ENCODE measurements around the gene C17orf78. TPM values are rescaled to one million over a fixed set of nuclear protein-coding genes. Genes with fewer than 3 reads are reported as not detected.
"Not testable (repeated sequence)": the region's sequence is repeated elsewhere in the genome, so short reads cannot be mapped to it uniquely, and the experiment has no call there.

Gene C17orf78
- total RNA-seq, result not detected

- ATAC-seq (no peak), DNase-seq (no peak)
- no peaks in the 10 kb centered on the region for H3K27me3 Mint-ChIP-seq (ENCODE audit: low read depth)
- no peaks in the 10 kb centered on the region for H3K9me3 Mint-ChIP-seq
- H3K4me1 Mint-ChIP-seq (ENCODE audit: low read depth), result no peaks in the 10 kb centered on the region
- H3K4me3 Mint-ChIP-seq, result no peak within 1 kb of the TSS
- no peaks in the 10 kb centered on the region for H3K36me3 Mint-ChIP-seq (ENCODE audit: insufficient read depth)
Observed at GRCh38 chr17:37375706-37376105, at the start of gene C17orf78. Gene C17orf78, plus strand, starts transcription at chr17:37375985. Its CDS starts 108 bp downstream, at chr17:37376093.

GRCh38 chr17:37327341-37328090 is 48.3 kb upstream of the C17orf78 start:
- H3K9me3 Mint-ChIP-seq, result no peaks in the 10 kb centered on the region
- H3K27me3 Mint-ChIP-seq (ENCODE audit: low read depth), result no peaks in the 10 kb centered on the region
- no peak overlapping the region for H3K4me3 Mint-ChIP-seq
- DNase-seq (no peak), ATAC-seq (no peak)
- H3K36me3 Mint-ChIP-seq (ENCODE audit: insufficient read depth), result peaks cover 19% of the 10 kb centered on the region
- no peaks in the 10 kb centered on the region for H3K4me1 Mint-ChIP-seq (ENCODE audit: low read depth)

DNA sequence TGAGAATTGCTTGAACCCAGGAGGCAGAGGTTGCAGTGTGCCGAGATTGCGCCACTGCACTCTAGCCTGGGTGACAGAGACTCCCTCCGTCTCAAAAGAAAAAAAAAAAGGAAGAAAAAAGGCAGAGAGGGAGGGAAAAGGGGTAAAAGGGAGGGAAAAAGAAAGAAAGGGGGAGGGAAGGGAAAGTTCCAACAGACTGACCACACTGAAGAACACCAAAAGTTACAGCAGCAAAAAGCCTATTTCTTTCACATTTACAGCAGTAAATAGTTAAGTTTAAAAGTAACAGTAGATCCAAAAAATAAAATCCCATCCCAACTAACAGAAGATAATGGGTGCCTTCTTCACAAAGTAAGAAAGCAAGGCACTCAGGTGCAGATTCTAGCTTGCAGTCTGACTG is 36.9 kb upstream of the C17orf78 start:
- H3K9me3 Mint-ChIP-seq, result no peaks in the 10 kb centered on the region
- peaks cover 14% of the 10 kb centered on the region for H3K36me3 Mint-ChIP-seq (ENCODE audit: insufficient read depth)
- ATAC-seq, result no peak
- DNase-seq, result no peak
- H3K4me3 Mint-ChIP-seq, result no peak overlapping the region
- no peaks in the 10 kb centered on the region for H3K4me1 Mint-ChIP-seq (ENCODE audit: low read depth)
- no peaks in the 10 kb centered on the region for H3K27me3 Mint-ChIP-seq (ENCODE audit: low read depth)

DNA sequence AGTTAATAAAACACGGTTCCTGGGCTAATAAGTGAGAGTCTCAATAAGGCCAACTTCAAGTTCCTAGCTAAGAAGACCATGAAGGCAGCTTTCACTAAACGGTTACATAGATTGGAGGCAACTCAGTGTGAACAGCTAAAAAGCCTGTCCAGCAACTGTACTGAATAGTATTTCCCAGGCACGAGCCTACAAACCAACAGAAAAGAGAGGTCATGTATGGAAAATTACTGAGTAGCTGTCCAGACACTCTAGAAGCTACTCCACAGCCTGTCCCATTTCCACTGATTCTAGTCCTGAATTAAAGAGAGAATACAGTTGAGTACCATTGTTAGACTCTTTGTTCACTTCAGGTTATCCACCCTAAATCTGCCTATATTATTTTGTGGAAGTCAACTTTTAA is 36.5 kb upstream of the C17orf78 start:
- Mint-ChIP-seq H3K4me3 (no peak overlapping the region), H3K27me3 (ENCODE audit: low read depth) (no peaks in the 10 kb centered on the region), H3K4me1 (ENCODE audit: low read depth) (no peaks in the 10 kb centered on the region), H3K9me3 (no peaks in the 10 kb centered on the region), H3K36me3 (ENCODE audit: insufficient read depth) (peaks cover 14% of the 10 kb centered on the region)
- DNase-seq (no peak), ATAC-seq (no peak)

- H3K4me1 Mint-ChIP-seq (ENCODE audit: low read depth), result no peaks in the 10 kb centered on the region
- no peaks in the 10 kb centered on the region for H3K27me3 Mint-ChIP-seq (ENCODE audit: low read depth)
- DNase-seq, result no peak
- H3K4me3 Mint-ChIP-seq, result no peak overlapping the region
- peaks cover 14% of the 10 kb centered on the region for H3K36me3 Mint-ChIP-seq (ENCODE audit: insufficient read depth)
- no peaks in the 10 kb centered on the region for H3K9me3 Mint-ChIP-seq
- no peak for ATAC-seq
Observed at GRCh38 chr17:37340804-37341203, 35.0 kb upstream of the C17orf78 start.

- Mint-ChIP-seq H3K9me3 (no peaks in the 10 kb centered on the region), H3K27me3 (ENCODE audit: low read depth) (no peaks in the 10 kb centered on the region), H3K36me3 (ENCODE audit: insufficient read depth) (peaks cover 19% of the 10 kb centered on the region), H3K4me3 (no peak overlapping the region), H3K4me1 (ENCODE audit: low read depth) (no peaks in the 10 kb centered on the region)
- no peak for DNase-seq
- ATAC-seq, result no peak
Observed at GRCh38 chr17:37342589-37342988, 33.2 kb upstream of the C17orf78 start.

DNA sequence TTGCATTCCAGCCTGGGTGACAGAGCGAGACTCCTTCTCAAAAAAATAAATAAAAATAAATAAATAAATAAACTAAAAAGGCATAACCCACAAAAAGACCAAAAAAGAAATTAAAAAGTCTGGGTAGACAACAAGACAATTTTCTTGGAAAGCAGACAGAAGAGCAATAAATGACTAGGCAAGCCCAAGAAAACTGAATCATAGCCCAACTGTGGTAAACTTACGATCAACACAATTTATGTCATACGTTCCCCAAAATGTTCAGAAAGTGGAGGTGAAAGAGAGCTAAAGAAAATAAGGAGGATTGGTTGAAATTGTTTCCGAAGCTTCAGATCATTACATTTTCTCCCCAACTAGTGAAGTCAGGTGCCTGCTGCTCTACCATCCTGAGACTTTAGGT is 31.3 kb upstream of the C17orf78 start:
- Mint-ChIP-seq H3K9me3 (no peaks in the 10 kb centered on the region), H3K27me3 (ENCODE audit: low read depth) (no peaks in the 10 kb centered on the region), H3K4me1 (ENCODE audit: low read depth) (no peaks in the 10 kb centered on the region), H3K4me3 (no peak overlapping the region), H3K36me3 (ENCODE audit: insufficient read depth) (peaks cover 12% of the 10 kb centered on the region)
- no peak for DNase-seq
- ATAC-seq, result no peak

DNA sequence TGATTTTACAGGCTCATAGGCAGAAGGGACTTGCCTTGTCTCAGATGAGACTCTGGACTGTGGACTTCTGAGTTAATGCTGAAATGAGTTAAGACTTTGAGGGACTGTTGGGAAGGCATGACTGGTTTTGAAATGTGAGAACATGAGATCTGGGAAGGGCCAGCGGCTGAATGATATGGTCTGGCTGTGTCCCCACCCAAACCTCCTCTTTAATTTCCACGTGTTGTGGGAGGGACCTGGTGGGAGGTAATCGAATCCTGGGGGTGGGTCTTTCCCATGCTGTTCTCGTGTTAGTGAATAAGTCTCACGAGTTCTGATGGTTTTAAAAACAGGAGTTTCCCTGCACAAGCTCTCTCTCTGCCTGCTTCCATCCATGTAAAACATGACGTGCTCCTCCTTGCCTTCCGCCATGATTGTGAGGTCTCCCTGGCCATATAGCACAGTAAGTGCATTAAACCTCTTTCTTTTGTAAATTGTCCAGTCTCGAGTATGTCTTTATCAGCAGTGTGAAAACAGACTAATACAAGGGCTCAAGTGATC is 28.9 kb upstream of the C17orf78 start:
- not testable (repeated sequence) for DNase-seq; H3K9me3 Mint-ChIP-seq; H3K4me1 Mint-ChIP-seq (ENCODE audit: low read depth); H3K27me3 Mint-ChIP-seq (ENCODE audit: low read depth); ATAC-seq; H3K4me3 Mint-ChIP-seq
- peaks cover 11% of the 10 kb centered on the region for H3K36me3 Mint-ChIP-seq (ENCODE audit: insufficient read depth)

- H3K27me3 Mint-ChIP-seq (ENCODE audit: low read depth), result not testable (repeated sequence)
- H3K4me1 Mint-ChIP-seq (ENCODE audit: low read depth), result peaks cover 18% of the 10 kb centered on the region
Observed at GRCh38 chr17:37356796-37357569, 18.8 kb upstream of the C17orf78 start.

GRCh38 chr17:37358098-37358829 is 17.5 kb upstream of the C17orf78 start:
- peak; percentile 10 for DNase-seq
- Mint-ChIP-seq H3K36me3 (ENCODE audit: insufficient read depth) (no peaks in the 10 kb centered on the region), H3K9me3 (no peaks in the 10 kb centered on the region), H3K4me1 (ENCODE audit: low read depth) (peaks cover 18% of the 10 kb centered on the region), H3K4me3 (peak overlapping the region; percentile 93), H3K27me3 (ENCODE audit: low read depth) (no peaks in the 10 kb centered on the region)
- ATAC-seq, result peak; percentile 32 to 34

More at GRCh38 chr17:37356796-37357569, 18.8 kb upstream of the C17orf78 start:
- not testable (repeated sequence) for DNase-seq; H3K36me3 Mint-ChIP-seq (ENCODE audit: insufficient read depth); H3K9me3 Mint-ChIP-seq; ATAC-seq
- peak overlapping the region; percentile 93 for H3K4me3 Mint-ChIP-seq

DNA sequence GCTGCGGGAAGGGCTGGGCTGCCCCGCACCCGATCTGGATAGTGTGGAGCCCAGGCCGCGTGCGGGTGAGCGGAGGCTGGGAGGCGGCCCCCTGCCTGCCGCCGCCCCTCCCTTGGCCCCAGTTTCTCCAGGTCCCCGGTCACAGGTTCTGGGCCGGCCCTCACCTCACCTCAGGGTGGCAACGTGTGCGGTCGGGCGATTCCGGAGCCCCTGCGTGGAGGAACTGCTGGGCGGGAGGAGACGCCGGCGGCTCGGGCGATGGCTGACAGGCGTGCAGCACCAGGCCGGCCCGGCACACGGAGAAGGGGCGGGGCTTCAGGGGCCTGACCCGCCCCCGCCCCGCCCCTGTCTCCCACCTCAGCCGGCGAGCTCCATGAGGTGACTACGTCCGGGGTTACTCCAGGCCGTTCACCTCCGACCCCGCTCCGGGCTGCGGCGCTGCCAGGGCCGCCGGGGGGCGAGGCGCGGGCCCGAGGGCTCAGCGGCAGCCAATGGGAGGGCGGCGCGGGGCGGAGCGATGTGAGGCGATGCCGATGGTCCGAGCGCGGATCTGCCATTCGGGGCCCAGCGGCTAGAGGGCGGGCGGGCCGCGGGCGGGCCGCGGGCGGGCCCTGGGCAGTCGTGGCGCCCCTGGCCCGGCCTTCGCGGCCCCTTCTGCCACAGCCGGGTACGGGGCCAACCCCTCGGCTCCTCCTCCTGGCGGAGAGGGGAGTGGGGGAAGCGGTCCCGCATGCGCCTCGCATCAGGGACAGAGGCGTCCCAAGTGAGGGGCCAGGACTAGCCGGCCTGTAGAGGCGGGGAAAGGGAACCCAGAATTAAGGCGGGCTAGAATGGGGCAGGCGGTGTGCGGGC is 16.7 kb upstream of the C17orf78 start:
- ATAC-seq (peak; percentile 95 to 97), DNase-seq (peak; percentile 85)
- peak overlapping the region; percentile 93 for H3K4me3 Mint-ChIP-seq
- H3K9me3 Mint-ChIP-seq, result no peaks in the 10 kb centered on the region
- peaks cover 18% of the 10 kb centered on the region for H3K4me1 Mint-ChIP-seq (ENCODE audit: low read depth)
- H3K27me3 Mint-ChIP-seq (ENCODE audit: low read depth), result no peaks in the 10 kb centered on the region
- H3K36me3 Mint-ChIP-seq (ENCODE audit: insufficient read depth), result no peaks in the 10 kb centered on the region

DNA sequence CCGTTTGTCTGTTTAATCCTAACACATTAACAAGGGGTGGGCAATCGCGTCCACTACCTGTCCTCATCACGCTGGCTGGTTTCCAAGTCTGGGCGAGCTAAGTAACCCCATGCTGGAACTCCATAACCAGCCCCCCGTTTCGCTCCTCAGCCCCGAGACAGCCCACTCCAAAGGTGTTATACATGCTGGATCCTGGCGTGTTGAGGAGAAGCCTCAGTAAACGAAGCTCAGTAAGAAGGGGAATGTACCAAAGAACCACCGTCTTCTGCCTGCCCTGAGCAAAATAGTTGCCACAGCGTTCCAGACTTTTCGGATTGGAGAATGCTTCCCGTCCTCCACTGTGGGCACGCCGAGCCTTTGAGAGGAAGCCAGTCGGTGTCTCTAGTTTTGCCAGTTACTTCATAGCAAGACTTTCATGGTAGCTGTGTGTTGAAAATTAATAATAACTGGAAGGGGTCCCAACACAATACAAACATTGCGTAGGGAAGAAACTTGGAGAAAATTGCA is 16.1 kb upstream of the C17orf78 start:
- Mint-ChIP-seq H3K4me3 (peak overlapping the region; percentile 73), H3K9me3 (no peaks in the 10 kb centered on the region), H3K4me1 (ENCODE audit: low read depth) (peaks cover 18% of the 10 kb centered on the region), H3K27me3 (ENCODE audit: low read depth) (no peaks in the 10 kb centered on the region), H3K36me3 (ENCODE audit: insufficient read depth) (no peaks in the 10 kb centered on the region)
- ATAC-seq, result no peak
- no peak for DNase-seq

DNA sequence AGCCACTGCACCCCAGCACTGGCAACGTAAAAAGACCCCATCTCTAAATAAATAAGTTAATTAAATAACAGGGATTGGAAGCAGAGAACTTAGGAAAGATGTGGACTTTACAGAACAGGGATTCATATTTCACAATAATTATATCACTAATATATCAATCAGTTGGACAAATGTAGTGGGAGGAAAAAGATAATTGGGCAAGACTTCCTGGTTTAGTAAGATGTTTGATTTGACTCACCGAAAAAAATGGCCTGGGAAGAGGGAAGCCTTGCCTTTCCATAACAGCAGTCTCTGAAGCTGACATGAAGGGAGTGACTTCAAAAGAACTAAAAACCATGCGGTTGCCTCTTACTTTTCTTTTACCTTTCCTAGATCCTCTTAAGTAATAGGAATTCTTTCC is 15.2 kb upstream of the C17orf78 start:
- H3K27me3 Mint-ChIP-seq (ENCODE audit: low read depth), result no peaks in the 10 kb centered on the region
- H3K9me3 Mint-ChIP-seq, result no peaks in the 10 kb centered on the region
- peaks cover 18% of the 10 kb centered on the region for H3K4me1 Mint-ChIP-seq (ENCODE audit: low read depth)
- ATAC-seq (no peak), DNase-seq (no peak)
- H3K36me3 Mint-ChIP-seq (ENCODE audit: insufficient read depth), result no peaks in the 10 kb centered on the region
- no peak overlapping the region for H3K4me3 Mint-ChIP-seq
